Neural cell (in vitro differentiated cells): ENCODE measurements around the gene NDUFAF5. TPM values are rescaled to one million over a fixed set of nuclear protein-coding genes. Genes with fewer than 3 reads are reported as not detected.

Source experiments
- H2AFZ ChIP-seq: fragments of 200-600, 300-800 bp; sonication (generic), shearing (Covaris generic); 2 replicates; pipeline ENCODE4 v1.6.0; 2014; ENCODE audit warnings: low read depth, mild to moderate bottlenecking, antibody characterized with exemption, low read length, moderate library complexity
- H3F3A ChIP-seq: fragments of 200-600 bp; shearing (Covaris generic); 2 replicates; pipeline ENCODE4 v1.6.1; 2016; ENCODE audit warnings: mild to moderate bottlenecking, moderate library complexity, mixed read lengths, antibody characterized with exemption, low read length; ENCODE audit not compliant: insufficient read depth, poor library complexity, severe bottlenecking
- H3K27ac ChIP-seq: fragments of 200-600, 300-800 bp; sonication (generic), shearing (Covaris generic); 2 replicates; pipeline ENCODE4 v1.5.1; 2014; ENCODE audit warnings: mild to moderate bottlenecking, low read length, moderate library complexity
- H3K27me3 ChIP-seq: fragments of 300-800, 200-600 bp; sonication (generic), shearing (Covaris generic); 2 replicates; pipeline ENCODE4 v1.6.0; 2014; ENCODE audit warnings: mild to moderate bottlenecking, low read depth, low read length, moderate library complexity; ENCODE audit not compliant: insufficient read depth
- H3K36me3 ChIP-seq: fragments of 300-800, 200-600 bp; sonication (generic), shearing (Covaris generic); 2 replicates; pipeline ENCODE4 v1.5.1; 2014; ENCODE audit warnings: mild to moderate bottlenecking, antibody characterized with exemption, low read length, moderate library complexity; ENCODE audit not compliant: insufficient read depth
- H3K4me2 ChIP-seq: fragments of 300-800, 200-600 bp; sonication (generic), shearing (Covaris generic); 2 replicates; pipeline ENCODE4 v1.6.0; 2014; ENCODE audit warnings: mild to moderate bottlenecking, low read length
- H3K4me3 ChIP-seq: fragments of 300-800, 200-600 bp; sonication (generic), shearing (Covaris generic); 2 replicates; pipeline ENCODE4 v1.5.1; 2014; ENCODE audit warnings: mild to moderate bottlenecking, low read length, moderate library complexity
- H3K79me2 ChIP-seq: fragments of 200-600 bp; shearing (Covaris generic); replicated peaks from 2 replicates; pipeline ENCODE4 v1.6.0; 2014; ENCODE audit warnings: mild to moderate bottlenecking, low read length, moderate library complexity; ENCODE audit not compliant: insufficient read depth
- H3K9ac ChIP-seq: fragments of 300-800, 200-600 bp; sonication (generic), shearing (Covaris generic); 2 replicates; pipeline ENCODE4 v1.6.1; 2016; ENCODE audit warnings: mild to moderate bottlenecking, low read length, mixed read lengths
- H3K9me2 ChIP-seq: fragments of 200-600 bp; shearing (Covaris generic); 2 replicates; pipeline ENCODE4 v1.6.1; 2016; ENCODE audit warnings: mild to moderate bottlenecking, low read length, mixed read lengths; ENCODE audit not compliant: insufficient read depth
- H3K9me3 ChIP-seq: fragments of 200-600, 300-800 bp; sonication (generic), shearing (Covaris generic); 2 replicates; pipeline ENCODE4 v1.6.1; 2016; ENCODE audit warnings: mild to moderate bottlenecking, mixed run types, low read length, moderate library complexity, mixed read lengths
- H4K20me1 ChIP-seq: fragments of 200-600 bp; shearing (Covaris generic); 2 replicates; pipeline ENCODE4 v1.6.1; 2016; ENCODE audit warnings: mild to moderate bottlenecking, mixed run types; ENCODE audit not compliant: insufficient read depth
- EP300 ChIP-seq: fragments of 450-650 bp; conservative IDR thresholded peaks from 2 replicates; pipeline ENCODE4 v1.6.1; 2014; ENCODE audit warnings: antibody characterized with exemption, mild to moderate bottlenecking, moderate library complexity; ENCODE audit not compliant: poor library complexity, severe bottlenecking
- EZH2 ChIP-seq: fragments of 200-600, 300-800 bp; shearing (Covaris generic), sonication (generic); IDR thresholded peaks from 2 replicates; pipeline ENCODE4 v1.6.1; 2014; ENCODE audit warnings: antibody characterized with exemption, low read length, borderline replicate concordance, mild to moderate bottlenecking; ENCODE audit not compliant: insufficient read depth, poor library complexity, severe bottlenecking
- MXI1 ChIP-seq: fragments of 450-650 bp; conservative IDR thresholded peaks from 2 replicates; pipeline ENCODE4 v1.6.1; 2014; ENCODE audit warnings: antibody characterized with exemption, mild to moderate bottlenecking; ENCODE audit not compliant: poor library complexity, severe bottlenecking
- POLR2AphosphoS5 ChIP-seq: IDR thresholded peaks from 2 replicates; pipeline ENCODE4 v1.6.1; 2012
- RAD21 ChIP-seq: fragments of 450-650 bp; conservative IDR thresholded peaks from 2 replicates; pipeline ENCODE4 v1.6.1; 2014; ENCODE audit warnings: antibody characterized with exemption, mild to moderate bottlenecking, moderate library complexity
- SMC3 ChIP-seq: fragments of 450-650 bp; conservative IDR thresholded peaks from 2 replicates; pipeline ENCODE4 v1.6.1; 2014; ENCODE audit warnings: antibody characterized with exemption, mild to moderate bottlenecking, moderate library complexity; ENCODE audit not compliant: poor library complexity
- TAF1 ChIP-seq: IDR thresholded peaks from 2 replicates; pipeline ENCODE4 v1.6.1; 2012; ENCODE audit warnings: low read depth
- polyA plus RNA-seq: library from polyadenylated mRNA; depleted of rRNA; stranded (reverse); fragments of >200 nt; gene quantifications from 2 replicates; pipeline ENCODE4 v1.2.3, GENCODE V29; 2014
- TF ChIP-seq, protein P1 (sequence below): IDR thresholded peaks from 2 replicates; pipeline ENCODE4 v1.6.1; 2012; ENCODE audit warnings: borderline replicate concordance
- TF ChIP-seq, protein P2 (sequence below): fragments of 450-650 bp; IDR thresholded peaks from 2 replicates; pipeline ENCODE4 v1.5.1; 2014; ENCODE audit warnings: antibody characterized with exemption, mild to moderate bottlenecking, moderate library complexity; ENCODE audit not compliant: poor library complexity, severe bottlenecking

Gene NDUFAF5
- polyA plus RNA-seq, 1 donor from 2014 or later = 103 TPM

DNA sequence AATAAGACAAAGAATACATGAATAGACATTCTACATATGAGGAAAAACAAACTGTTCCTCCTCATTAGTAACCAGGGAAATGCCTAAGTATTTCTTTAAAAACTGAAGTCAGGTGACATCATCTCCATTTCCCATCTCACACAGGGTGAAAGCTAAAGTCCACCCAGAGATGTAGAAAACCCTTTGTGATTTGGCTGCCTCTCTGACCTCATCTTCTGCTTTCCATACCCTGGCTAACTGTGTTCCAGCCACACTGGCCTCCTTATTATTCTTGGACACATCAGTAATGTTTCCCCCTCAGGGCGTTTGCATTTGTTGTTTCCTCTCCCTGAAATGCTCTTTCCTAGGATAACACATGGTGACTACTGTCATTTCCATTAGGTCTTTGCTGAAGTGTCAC is 40.5 kb upstream of the NDUFAF5 start:
- H3K9ac ChIP-seq = no peak overlapping the region
- no peak overlapping the region for H3K4me2 ChIP-seq
- TF ChIP-seq EP300 (no peak), SMC3 (no peak), RAD21 (no peak), POLR2AphosphoS5 (no peak), EZH2 (no peak), MXI1 (no peak), TAF1 (no peak)
- TF ChIP-seq, protein P1, sequence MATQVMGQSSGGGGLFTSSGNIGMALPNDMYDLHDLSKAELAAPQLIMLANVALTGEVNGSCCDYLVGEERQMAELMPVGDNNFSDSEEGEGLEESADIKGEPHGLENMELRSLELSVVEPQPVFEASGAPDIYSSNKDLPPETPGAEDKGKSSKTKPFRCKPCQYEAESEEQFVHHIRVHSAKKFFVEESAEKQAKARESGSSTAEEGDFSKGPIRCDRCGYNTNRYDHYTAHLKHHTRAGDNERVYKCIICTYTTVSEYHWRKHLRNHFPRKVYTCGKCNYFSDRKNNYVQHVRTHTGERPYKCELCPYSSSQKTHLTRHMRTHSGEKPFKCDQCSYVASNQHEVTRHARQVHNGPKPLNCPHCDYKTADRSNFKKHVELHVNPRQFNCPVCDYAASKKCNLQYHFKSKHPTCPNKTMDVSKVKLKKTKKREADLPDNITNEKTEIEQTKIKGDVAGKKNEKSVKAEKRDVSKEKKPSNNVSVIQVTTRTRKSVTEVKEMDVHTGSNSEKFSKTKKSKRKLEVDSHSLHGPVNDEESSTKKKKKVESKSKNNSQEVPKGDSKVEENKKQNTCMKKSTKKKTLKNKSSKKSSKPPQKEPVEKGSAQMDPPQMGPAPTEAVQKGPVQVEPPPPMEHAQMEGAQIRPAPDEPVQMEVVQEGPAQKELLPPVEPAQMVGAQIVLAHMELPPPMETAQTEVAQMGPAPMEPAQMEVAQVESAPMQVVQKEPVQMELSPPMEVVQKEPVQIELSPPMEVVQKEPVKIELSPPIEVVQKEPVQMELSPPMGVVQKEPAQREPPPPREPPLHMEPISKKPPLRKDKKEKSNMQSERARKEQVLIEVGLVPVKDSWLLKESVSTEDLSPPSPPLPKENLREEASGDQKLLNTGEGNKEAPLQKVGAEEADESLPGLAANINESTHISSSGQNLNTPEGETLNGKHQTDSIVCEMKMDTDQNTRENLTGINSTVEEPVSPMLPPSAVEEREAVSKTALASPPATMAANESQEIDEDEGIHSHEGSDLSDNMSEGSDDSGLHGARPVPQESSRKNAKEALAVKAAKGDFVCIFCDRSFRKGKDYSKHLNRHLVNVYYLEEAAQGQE = no peak
- TF ChIP-seq, protein P2, sequence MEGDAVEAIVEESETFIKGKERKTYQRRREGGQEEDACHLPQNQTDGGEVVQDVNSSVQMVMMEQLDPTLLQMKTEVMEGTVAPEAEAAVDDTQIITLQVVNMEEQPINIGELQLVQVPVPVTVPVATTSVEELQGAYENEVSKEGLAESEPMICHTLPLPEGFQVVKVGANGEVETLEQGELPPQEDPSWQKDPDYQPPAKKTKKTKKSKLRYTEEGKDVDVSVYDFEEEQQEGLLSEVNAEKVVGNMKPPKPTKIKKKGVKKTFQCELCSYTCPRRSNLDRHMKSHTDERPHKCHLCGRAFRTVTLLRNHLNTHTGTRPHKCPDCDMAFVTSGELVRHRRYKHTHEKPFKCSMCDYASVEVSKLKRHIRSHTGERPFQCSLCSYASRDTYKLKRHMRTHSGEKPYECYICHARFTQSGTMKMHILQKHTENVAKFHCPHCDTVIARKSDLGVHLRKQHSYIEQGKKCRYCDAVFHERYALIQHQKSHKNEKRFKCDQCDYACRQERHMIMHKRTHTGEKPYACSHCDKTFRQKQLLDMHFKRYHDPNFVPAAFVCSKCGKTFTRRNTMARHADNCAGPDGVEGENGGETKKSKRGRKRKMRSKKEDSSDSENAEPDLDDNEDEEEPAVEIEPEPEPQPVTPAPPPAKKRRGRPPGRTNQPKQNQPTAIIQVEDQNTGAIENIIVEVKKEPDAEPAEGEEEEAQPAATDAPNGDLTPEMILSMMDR = no peak
- no peaks in the 10 kb centered on the region for H3K9me2 ChIP-seq
- H3K27me3 ChIP-seq = no peaks in the 10 kb centered on the region
- no peak overlapping the region for H2AFZ ChIP-seq
- no peaks in the 10 kb centered on the region for H3F3A ChIP-seq
- H3K4me3 ChIP-seq = no peak overlapping the region
- no peaks in the 10 kb centered on the region for H4K20me1 ChIP-seq
- no peaks in the 10 kb centered on the region for H3K79me2 ChIP-seq
- no peak overlapping the region for H3K27ac ChIP-seq
- H3K36me3 ChIP-seq = no peaks in the 10 kb centered on the region
- no peaks in the 10 kb centered on the region for H3K9me3 ChIP-seq

DNA sequence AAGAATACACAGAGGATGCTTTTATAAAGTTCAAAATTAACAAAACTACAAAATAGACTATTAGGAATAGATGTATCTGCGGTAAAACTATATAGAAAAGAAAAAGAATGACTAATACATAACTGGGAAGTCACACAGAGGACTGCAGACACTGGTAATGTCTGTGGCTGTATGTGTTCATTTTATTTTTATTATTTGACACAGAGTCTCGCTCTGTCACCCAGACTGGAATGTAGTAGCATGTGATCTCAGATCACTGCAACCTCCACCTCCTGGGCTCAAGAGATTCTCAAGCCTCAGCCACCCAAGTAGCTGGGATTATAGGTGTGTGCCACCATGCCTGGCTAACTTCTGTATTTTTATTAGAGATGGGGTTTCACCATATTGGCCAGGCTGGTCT is 39.0 kb upstream of the NDUFAF5 start:
- Histone ChIP-seq H3K9ac (no peak overlapping the region), H3K79me2 (no peaks in the 10 kb centered on the region), H3K9me3 (no peaks in the 10 kb centered on the region), H3K4me3 (no peak overlapping the region), H3K4me2 (no peak overlapping the region), H3K9me2 (no peaks in the 10 kb centered on the region), H3F3A (no peaks in the 10 kb centered on the region), H2AFZ (no peak overlapping the region), H3K27me3 (no peaks in the 10 kb centered on the region), H4K20me1 (no peaks in the 10 kb centered on the region), H3K27ac (no peak overlapping the region), H3K36me3 (no peaks in the 10 kb centered on the region)
- TF ChIP-seq EZH2 = no peak
- TF ChIP-seq, protein P1 = no peak
- no peak for TF ChIP-seq MXI1
- TF ChIP-seq POLR2AphosphoS5 = no peak
